Midbrain (tissue), 1 donor: ENCODE data around the gene TMEM121.
"Not testable (repeated sequence)": the region's sequence is repeated elsewhere in the genome, so short reads cannot be mapped to it uniquely, and the experiment has no call there.

Experiments
- DNase-seq: peaks from one replicate; lab custom pipeline; 2025; lab: John Stamatoyannopoulos, UW

TMEM121 gene

DNA sequence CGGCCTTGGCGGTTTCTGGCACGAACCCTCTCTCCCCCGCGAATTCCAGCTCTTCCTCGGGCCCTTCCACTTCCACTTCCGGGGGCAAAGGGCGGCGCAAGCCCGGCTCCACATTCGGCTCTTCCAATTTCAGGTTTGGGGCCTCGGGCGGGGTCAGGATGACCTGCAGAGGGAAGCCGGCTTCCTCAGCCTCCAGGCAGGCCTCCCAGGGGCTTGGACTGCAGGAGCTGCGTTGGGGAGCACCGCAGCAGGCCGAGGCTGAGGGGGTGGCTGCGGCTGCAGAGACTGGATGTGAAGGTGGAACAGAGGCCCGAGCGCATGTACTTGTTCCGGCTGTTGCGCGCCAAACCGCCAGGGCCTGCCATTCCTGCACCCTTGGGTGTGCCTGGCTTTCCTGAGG is 20.7 kb downstream of the TMEM121 start:
- not testable (repeated sequence) for DNase-seq

DNA sequence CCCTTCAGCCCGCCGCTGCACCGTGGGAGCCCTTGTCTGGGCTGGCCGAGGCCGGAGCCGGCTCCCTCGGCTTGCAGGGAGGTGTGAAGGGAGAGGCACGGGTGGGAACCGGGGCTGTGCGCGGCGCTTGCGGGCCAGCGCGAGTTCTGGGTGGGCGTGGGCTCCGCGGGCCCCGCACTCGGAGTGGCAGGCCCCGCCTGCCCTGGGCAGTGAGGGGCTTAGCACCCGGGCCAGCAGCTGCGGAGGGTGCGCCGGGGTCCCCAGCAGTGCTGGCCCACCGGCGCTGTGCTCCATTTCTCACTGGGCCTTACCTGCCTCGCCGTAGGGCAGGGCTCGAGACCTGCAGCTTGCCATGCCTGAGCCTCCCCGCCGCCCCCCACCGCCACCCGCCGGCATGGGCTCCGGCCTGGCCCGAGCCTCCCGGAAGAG is 21.4 kb downstream of the TMEM121 start:
- no peak for DNase-seq

DNA sequence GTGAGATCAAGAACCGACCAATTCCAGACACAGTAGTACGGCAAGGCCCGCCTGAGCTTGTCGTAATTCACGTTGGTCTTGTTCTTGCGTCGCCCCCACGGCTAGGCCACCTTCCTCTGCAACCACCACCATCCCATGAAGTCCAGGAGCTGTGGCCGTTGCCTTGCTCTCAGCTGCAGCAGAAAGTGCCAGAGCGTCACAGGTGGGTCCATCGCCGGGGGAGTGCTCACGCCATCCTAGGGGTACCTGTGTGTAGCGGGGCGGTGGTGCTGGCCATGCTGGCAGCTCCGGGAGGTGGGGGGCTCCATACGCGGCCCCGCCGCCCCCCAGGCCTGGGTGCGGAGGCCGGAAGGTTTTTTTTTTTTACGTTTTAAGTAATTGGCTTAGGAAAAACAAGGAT is 23.1 kb downstream of the TMEM121 start:
- no peak for DNase-seq

DNA sequence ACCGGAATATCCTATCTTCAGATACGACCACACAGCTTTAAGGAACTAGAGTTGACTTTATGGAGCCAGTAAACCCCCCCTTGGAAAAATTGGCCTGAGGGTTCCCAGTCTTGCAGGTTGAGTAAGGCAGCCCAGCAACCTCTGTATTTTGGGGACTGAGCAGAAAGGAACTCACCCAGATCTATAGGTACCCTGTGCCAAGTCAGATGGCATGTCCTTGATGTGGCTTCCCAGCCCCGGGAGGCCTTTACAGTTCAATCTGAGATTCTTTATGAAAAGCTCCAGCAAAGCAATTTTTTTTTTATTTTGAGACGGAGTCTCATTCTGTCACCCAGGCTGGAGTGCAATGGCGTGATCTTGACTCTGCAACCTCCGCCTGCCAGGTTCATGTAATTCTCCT is 27.6 kb downstream of the TMEM121 start:
- no peak for DNase-seq

DNA sequence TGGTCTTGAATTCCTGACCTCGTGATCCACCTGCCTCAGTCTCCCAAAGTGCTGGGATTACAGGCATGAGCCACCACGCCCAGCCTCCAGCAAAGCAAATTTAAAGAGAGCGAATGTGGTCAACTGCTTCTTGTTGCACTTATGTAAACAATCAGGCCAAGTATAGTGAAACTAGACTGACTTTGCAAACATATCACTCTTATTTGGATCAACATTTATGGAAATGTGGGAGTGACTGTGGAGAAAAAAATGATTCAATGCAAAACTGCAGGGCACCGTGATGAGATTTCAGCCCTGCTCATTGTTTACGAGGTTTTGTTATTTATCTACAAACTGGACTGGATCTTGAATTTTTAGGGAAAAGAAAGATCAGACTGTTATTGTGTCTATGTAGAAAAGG is 28.1 kb downstream of the TMEM121 start:
- no peak for DNase-seq

DNA sequence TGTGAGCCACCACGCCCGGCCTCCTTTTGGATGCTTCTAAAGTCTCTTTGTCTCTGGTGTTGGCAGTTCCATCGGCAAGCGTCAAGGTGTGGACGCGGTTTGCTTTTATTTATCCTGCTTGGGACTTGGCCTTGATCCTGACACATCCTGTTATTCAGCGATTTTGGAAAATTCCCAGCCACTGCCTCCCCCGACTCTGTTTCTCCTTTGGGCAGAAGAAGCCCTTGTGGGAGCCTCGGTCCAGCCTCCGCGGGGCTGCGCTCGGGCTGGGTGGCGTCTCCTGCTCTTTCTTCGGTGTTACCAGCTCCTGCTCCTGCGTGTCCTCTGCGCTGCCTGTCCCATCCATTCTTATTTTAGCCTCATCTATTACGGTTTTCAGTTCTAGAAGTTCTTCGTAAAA is 31.3 kb downstream of the TMEM121 start:
- not testable (repeated sequence) for DNase-seq

DNA sequence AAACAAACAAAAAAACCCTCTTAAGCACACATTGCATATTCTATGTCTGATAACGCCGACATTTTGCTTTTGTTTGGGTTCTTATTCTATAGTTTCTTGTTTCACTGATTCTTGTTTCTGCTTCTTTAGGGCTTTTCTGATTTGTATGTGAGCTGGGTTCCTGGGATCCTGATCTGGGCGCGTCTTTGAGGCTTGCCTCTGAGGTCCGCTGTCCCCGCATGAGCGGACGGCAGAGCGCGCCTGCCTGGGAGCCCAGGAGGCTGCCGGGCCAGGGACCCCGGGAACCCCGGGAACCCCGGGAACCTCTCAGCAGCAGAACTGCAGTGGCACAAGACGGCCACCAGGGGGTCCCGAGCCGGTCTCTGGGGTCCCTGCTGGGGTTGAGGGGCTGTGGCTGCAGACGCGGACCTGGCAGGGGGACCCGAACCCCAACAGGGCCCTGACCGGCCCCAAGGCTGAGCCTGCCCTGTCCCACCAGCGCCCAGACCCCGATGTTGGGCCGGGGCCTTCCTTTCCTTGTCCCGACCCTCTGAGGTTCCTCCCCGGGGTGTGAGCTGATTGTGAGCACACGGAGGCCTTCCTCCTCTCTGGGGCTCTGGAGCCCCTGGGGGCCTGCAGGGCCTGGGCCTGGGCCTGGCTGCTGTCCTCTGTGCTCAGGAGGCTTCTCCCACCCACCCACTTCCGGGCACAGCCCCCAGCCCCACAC is 32.2 kb downstream of the TMEM121 start:
- not testable (repeated sequence) for DNase-seq

DNA sequence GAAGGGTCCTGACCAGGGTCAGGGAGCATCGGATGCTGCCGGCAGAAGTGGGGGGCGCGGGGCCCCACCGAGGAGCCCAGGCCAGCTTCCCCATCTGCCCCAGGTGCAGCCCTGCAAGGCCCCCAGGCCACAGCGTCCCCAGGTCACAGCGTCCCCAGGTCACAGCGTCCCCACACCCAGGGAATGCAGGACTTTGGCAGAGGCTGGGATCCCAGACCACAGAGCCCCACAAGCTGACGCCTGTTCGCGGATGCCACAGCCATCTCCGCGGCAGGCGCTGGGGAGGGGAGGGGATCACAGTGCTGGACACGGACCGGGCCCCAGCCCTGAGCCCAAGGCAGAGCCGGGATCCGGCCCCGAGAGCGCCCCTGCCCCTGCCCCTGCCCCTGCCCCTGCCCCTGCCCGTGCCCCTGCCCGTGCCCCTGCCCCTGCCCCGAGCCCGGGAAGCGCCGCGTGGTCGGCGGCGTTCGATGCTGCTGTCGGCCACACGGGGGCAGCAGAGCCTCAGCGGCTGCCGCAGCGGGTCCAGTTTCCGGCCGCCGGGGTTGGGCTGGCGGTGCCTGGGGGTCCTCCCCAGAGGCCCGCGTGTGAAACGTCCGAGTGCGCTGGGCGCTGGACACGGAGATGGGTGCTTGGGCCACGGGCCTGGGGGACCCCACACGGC is 33.1 kb downstream of the TMEM121 start:
- not testable (repeated sequence) for DNase-seq

DNA sequence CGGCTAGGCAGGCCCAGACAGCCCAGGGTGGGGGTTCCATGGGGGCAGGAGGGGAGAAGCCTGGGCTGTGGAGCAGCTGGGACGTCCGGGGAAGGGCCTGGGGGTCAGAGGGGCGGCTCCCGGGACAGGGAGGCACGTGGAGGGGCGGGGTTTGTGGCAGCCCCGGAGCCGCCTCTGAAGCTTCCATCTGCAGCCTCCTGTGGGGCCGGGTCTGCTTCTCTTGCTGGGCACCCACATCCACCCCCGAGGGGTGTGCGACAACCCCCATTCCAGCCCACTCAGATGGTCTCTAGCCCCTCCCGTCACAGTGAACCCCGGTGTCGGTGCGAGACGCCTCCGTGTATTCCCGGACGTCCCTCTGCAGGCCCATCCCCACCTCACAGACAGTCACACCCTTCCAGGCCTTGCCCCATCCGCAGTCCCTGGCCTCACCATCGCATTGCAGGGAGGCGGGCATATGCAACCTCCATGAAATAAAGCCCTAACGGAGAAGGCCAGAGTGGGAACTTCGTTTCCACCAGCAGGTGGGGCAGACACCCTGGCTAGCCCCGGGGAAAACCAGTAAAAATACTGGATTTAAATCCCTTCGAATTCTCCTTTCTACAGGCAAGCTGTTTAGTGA is 33.8 kb downstream of the TMEM121 start:
- DNase-seq: not testable (repeated sequence)

DNA sequence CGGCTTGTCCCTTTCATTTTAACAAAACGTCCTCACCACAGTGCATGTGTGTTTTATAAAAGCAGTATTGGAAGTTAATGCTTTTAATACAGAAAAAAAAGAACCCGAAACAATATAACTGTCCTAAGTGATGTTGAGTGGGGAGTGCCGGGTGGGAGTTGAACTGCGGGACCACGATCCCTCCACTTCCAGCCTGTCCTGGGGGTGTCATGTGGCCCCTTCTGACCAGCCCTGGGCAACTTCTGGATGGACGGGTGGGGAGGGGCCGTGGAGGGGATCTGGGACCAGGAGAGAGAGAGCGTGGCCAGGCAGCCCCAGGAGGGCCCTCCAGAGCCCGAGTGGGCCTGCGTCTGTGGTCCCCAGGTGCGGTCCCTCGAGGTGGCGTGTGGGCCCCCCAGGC is 35.0 kb downstream of the TMEM121 start:
- DNase-seq: not testable (repeated sequence)

DNA sequence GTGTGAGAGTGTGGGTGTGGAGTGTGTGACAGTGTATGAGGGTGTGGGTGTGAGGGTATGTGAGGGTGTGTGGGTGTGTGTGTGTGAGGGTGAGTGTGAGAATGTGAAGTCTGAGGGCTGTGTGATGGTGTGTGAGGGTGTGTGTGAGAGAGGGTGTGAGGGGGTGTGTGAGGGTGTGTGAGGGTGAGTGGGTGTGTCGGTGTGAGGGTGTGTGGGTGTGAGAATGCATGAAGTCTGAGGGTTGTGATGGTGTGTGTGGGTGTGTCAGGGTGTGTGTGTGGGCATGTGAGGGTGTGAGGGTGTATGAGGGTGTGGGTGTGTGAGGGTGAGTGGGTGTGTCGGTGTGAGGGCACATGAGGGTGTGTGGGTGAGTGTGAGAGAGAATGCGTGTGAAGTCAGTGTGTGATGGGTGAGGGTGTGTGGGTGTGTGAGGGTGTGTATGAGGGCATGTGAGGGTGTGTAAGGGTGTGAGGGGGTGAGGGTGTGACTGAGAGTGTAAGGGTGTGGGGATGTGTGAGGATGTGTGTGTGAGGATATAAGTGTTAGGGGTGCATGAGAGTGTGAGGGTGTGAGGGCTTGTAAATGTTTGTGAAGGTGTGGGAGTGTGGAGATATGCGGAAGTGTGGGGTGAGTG is 36.4 kb downstream of the TMEM121 start:
- no peak for DNase-seq

DNA sequence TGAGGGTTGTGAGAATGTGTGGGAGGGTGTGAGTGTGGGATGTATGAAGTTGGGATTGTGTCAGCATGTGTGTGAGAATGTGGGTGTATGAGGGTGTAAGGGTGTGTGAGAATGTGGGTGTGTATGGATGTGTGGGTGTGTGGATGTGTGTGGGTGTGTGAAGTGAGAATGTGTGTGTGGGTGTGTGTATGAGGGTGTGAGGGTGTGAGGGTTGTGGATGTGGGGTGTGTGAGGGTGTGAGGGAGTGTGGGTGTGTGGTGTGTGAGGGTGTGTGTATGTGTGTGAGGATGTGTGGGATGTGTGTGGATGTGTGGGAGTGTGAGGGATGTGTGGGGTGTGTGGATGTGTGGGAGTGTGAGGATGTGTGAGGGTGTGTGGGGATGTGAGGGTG is 37.0 kb downstream of the TMEM121 start:
- DNase-seq: no peak

DNA sequence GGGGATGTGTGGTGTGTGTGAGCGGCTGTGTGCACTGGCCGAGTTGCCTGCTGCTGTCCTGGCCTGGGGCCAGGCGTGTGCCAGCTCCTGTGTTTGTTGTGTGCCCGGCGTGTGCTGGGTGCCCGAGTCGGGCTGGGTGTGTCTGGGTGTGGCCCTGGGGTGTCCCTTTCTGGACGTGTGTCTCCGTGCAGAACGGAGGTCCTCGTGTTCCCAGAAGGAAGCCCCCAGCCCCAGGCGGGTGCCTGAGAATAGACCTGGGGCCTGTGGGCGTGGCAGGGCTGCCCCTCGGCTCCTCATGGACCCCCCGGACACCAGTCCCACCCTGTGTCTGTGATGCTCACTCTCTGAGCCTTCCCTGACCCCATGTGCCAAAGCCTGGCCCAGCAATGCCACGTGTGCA is 38.2 kb downstream of the TMEM121 start:
- not testable (repeated sequence) for DNase-seq

DNA sequence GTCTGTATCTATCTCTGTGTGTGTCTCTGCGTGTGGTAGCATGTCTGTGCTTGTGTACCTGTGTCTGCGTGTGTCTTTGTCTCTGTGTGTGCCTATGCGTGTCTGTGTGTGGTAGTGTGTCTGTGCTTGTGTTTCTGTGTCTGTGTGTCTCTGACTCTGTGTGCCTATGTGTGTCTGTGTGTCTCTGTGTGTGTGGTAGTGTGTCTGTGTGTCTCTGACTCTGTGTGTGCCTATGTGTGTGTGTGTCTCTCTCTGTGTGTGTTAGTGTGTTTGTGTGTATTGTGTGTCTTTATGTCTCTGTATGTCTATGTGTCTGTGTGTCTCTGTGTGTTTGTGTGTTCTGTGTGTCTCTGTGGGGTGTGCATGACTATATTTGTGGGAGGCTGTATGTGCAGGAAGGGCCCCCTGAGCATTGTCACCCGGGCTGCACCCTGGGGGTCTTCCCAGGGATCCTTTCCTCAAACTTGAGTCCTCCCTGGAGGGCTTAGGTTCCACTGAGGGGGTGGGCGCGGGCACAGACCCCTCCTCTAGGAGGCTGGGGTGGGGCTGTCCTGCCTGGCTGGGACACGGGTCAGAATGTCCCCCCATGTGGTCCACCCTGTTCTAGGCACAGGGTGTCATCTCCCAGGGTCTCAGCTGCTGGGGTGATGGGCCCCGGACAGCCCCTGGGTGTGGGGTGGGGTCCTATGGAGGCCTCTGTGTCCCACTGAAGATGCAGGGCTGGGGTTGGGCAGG is 39.0 kb downstream of the TMEM121 start:
- not testable (repeated sequence) for DNase-seq

DNA sequence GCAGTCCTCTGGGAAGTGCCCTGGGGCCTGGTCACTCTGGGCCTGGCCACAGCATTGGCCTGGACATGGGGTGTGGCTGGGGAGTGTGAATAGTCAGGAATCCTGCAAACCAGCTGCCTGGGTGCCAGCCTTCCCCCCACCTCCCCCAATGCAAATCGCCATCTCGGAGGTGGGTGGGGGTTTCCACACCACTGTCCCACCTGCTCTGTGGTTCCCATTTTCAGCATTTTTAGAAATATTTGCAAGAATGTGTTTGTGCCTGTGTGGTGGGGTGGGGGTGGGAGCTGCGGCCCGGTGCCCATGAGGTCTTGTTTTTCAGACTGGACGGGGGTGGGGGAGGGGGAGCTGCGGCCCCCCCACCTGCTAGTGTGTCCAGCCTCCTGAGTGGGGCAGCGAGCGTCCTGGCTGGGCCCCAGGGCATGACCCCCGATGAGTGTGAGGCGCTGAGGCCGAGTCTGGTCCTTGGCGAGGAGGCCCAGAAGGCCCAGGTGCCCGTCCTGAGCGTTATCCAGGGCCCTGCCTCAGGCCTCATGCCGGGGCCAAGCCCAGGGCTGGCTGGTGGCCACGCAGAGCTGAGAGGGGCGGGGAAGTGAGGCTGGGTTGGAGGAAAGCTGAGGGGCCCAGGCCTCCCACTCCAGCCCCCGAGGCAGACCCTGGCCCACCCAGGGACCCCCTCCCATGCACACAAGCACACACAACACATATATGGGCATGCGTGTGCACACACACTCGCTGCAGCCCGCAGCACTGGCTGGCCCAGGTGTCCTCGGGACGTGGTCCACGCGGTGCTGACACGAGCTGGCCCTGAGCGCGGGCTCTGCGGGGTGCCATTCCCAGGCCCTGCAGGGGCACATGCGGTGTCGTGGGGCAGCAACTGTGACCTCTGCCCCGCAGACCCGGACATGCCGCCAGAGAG is 40.1 kb downstream of the TMEM121 start:
- DNase-seq: not testable (repeated sequence)

DNA sequence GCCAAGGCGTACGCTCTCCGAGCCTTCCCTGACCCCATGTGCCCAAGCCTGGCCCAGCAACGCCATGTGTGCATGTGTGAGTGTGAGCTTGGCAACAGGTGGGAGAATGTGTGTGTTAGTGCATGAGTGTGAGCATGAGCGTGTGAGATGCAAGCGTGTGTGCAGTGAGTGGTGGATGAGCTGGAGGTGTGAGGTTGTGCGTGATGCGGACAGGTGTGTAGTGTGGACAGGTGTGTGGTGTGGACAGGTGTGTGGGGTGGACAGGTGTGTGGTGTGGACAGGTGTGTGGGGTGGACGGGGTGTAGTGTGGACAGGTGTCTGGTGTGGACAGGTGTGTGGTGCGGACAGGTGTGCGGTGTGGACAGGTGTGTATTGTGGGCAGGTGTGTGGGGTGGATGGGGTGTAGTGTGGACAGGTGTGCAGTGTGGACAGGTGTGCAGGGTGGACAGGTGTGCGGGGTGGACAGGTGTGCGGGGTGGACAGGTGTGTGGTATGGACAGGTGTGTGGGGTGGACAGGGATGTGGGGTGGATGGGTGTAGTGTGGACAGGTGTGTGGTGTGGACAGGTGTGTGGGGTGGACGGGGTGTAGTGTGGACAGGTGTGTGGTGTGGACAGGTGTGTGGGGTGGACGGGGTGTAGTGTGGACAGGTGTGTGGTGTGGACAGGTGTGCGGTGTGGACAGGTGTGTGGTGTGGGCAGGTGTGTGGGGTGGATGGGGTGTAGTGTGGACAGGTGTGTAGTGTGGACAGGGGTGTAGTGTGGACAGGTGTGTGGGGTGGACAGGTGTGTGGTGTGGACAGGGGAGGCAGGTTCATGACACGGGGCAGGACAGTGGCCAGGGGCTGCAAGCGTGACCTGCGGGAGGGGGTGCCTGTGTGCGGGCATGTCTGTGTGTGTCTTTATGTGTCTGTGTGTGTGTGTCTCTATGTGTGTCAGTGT is 41.1 kb downstream of the TMEM121 start:
- DNase-seq: not testable (repeated sequence)

DNA sequence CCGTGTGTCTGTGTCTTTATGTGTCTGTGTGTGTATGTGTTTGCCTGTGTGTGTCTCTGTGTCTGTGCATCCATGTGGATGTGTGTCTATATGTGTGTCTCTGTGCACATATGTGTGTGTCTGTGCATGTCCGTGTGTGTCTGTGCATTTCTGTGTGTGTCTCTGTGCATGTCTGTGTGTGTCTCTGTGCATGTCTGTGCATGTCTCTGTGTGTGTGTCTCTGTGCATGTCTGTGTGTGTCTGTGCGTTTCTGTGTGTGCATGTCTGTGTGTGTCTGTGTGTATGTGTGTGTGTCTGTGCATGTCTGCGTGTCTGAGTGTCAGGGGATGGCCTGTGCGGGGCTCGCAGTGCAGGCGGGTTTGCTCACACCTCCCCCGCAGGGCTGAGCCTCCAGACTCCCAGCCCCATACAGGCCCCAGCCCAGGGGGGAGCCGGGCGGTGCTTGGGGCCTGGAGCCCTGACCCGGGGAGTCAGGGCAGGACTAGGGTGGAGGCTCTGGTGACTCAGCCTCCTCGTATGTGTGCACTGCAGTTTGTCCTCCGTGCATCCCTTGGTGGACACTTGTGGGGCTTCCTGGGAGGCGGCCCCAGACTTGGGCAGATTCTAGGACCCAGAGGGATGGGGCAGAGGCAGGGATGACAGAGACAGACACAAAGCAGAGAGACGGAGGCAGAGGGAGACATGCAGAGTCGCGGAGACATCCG is 41.9 kb downstream of the TMEM121 start:
- DNase-seq: not testable (repeated sequence)

DNA sequence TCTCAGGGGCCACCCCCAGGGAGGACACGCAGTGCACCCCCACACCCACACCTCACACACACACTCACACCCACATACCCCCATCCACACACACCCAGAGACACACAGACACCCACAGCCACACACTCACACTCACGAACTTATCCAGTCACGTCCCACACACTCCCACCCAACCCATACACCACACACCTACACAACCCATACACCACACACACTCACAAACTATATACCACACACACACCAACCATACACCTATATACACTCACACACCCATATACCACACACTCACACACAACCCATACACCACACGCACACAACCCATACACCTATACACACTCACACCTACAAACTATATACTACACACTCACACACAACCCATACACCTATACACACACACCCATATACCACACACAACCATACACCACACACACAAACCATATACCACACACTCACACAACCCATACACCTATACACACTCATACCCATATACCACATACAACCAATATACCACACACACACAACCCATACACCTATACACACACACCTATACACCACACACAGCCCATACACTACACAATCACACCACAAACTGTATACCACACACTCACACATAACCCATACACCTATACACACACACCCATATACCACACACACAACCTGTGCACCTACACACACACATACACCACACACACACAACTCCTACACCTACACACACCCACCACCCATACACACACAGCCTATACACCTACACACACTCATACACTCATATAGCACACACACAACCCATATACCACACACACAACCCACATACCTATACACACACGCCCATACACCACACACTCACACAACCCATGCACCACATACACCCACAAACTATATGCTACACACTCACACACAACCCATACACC is 42.7 kb downstream of the TMEM121 start:
- DNase-seq: no peak
